T-cell (primary cell): ENCODE results near the gene VAV2. TPM values are rescaled to one million over a fixed set of nuclear protein-coding genes. Genes with fewer than 3 reads are reported as not detected.

Experiments
- ATAC-seq, 4 experiments: fragments of 200-7000 bp in 3 of 4; fragments of 150-1000 bp in 1 of 4; cut with Tn5 transposase; replicated peaks in 1 of 4; 1 replicate in 3 of 4; 2 replicates in 1 of 4; pipeline ENCODE4 v1.10.0; 2021; ENCODE audit warnings: moderate library complexity in 3 of 4, mild to moderate bottlenecking in 2 of 4, moderate number of reproducible peaks in 1 of 4
- CTCF ChIA-PET, 2 donors: fragments of 300-600 bp; sonication (Branson Sonifier 250); formaldehyde crosslinking; loops; one replicate each; lab custom pipeline; 2022; ENCODE audit warnings: antibody characterized with exemption in 2 of 2; lab: Charles Lee
- POLR2A ChIA-PET, 2 donors: fragments of 300-600 bp; sonication (Branson Sonifier 250); formaldehyde crosslinking; loops; one replicate each; lab custom pipeline; 2022; ENCODE audit warnings: antibody characterized with exemption in 2 of 2; lab: Charles Lee
- DNase-seq, 35 experiments: peaks; one replicate each; pipeline versions ENCODE4 v3.0.0 to v3.0.0-alpha.2; 2013 to 2023
- H3K27ac ChIP-seq: one replicate; pipeline ENCODE4 v1.5.1; 2013; ENCODE audit warnings: low read length
- H3K27me3 ChIP-seq, 2 experiments: replicated peaks in 1 of 2; 1 replicate in 1 of 2; 2 replicates in 1 of 2; pipeline versions ENCODE4 v1.6.1 to v1.7.0; 2013; ENCODE audit warnings: low read length in 1 of 2, mixed read lengths in 1 of 2; ENCODE audit not compliant: control insufficient read depth in 2 of 2, insufficient read depth in 2 of 2; ENCODE audit errors: extremely low read depth in 1 of 2
- H3K36me3 ChIP-seq, 2 donors: 1 replicate in 1 of 2; 2 replicates in 1 of 2; pipeline versions ENCODE4 v1.6.1 to v1.7.0; 2013; ENCODE audit warnings: low read length in 1 of 2; ENCODE audit not compliant: control insufficient read depth in 2 of 2, insufficient read depth in 1 of 2; ENCODE audit errors: extremely low read depth in 1 of 2
- H3K4me1 ChIP-seq, 2 experiments: 1 replicate in 1 of 2; 2 replicates in 1 of 2; pipeline versions ENCODE4 v1.6.1 to v1.7.0; 2013; ENCODE audit warnings: low read length in 2 of 2, mixed read lengths in 1 of 2; ENCODE audit not compliant: insufficient read depth in 2 of 2, control insufficient read depth in 1 of 2; ENCODE audit errors: extremely low read depth in 1 of 2
- H3K4me3 ChIP-seq, 2 donors: 1 replicate in 1 of 2; 2 replicates in 1 of 2; pipeline versions ENCODE4 v1.5.1 to v1.7.0; 2013; ENCODE audit warnings: mild to moderate bottlenecking in 2 of 2, low read length in 1 of 2, moderate library complexity in 1 of 2; ENCODE audit not compliant: control insufficient read depth in 1 of 2; ENCODE audit errors: extremely low read depth in 1 of 2
- H3K9me3 ChIP-seq: 2 replicates; pipeline ENCODE4 v1.7.0; 2013
- H3K27ac Mint-ChIP-seq, 2 donors: one replicate each; pipeline ENCODE4 v1.8.0; 2020 to 2021; ENCODE audit warnings: mild to moderate bottlenecking in 2 of 2, mixed read lengths in 2 of 2
- H3K27me3 Mint-ChIP-seq, 2 donors: one replicate each; pipeline ENCODE4 v1.8.0; 2021 to 2022; ENCODE audit warnings: mixed read lengths in 2 of 2
- H3K36me3 Mint-ChIP-seq: one replicate; pipeline ENCODE4 v1.8.0; 2021; ENCODE audit warnings: mixed read lengths
- H3K4me1 Mint-ChIP-seq, 3 donors: one replicate each; pipeline ENCODE4 v1.8.0; 2020 to 2022; ENCODE audit warnings: mixed read lengths in 3 of 3, mild to moderate bottlenecking in 1 of 3
- H3K4me3 Mint-ChIP-seq, 3 donors: one replicate each; pipeline ENCODE4 v1.8.0; 2020 to 2022; ENCODE audit warnings: mild to moderate bottlenecking in 3 of 3, mixed read lengths in 3 of 3, moderate library complexity in 3 of 3
- H3K9me3 Mint-ChIP-seq, 3 donors: one replicate each; pipeline ENCODE4 v1.8.0; 2020 to 2022; ENCODE audit warnings: mixed read lengths in 3 of 3
- WGBS: methylation state at CpG from one replicate; pipeline ENCODE4 v1.1.5; 2013; ENCODE audit warnings: missing lambda C conversion rate; ENCODE audit not compliant: insufficient coverage; 5-methylcytosine and 5-hydroxymethylcytosine counted together
- total RNA-seq, 35 experiments: library from RNA in 6 of 35; stranded (reverse) in 6 of 35; fragments of 120-200 nt in 1 of 35; gene quantifications; one replicate each; pipeline versions ENCODE4 v1.2.1 to v1.2.4 and lab custom pipeline; 2013 to 2026

The VAV2 gene
- total RNA-seq, 5 donors from 2014 or later (not counting 1 experiment from before 2014, with no cell fraction given), result 1.2 to 7.5 (median 4.9) TPM

GRCh38 chr9:133833388-133834025, 158.6 kb downstream of the VAV2 start:
- no peak for ATAC-seq
- CTCF ChIA-PET, result interaction anchor here in 1 of 2 donors (0.5 kb wide), 1 partner anchor 122 kb away, joined by 5 read pairs; no protein-coding TSS in a partner anchor
- H3K9me3 ChIP-seq, result no peaks in the 10 kb centered on the region
- H3K36me3 Mint-ChIP-seq, result no peaks in the 10 kb centered on the region
- no peaks in the 10 kb centered on the region for H3K27me3 ChIP-seq
- 96% methylated on average over 14 of the region's 22 CpGs for WGBS
- no peak for DNase-seq
- H3K36me3 ChIP-seq, result no peaks in the 10 kb centered on the region
- H3K27ac ChIP-seq, result no peak overlapping the region
- no peak overlapping the region for H3K4me3 Mint-ChIP-seq
- POLR2A ChIA-PET, result no interaction called here
- H3K27ac Mint-ChIP-seq, result no peak overlapping the region
- H3K9me3 Mint-ChIP-seq, result no peaks in the 10 kb centered on the region
- H3K4me1 ChIP-seq, result no peaks in the 10 kb centered on the region
- H3K27me3 Mint-ChIP-seq, result no peaks in the 10 kb centered on the region
- no peaks in the 10 kb centered on the region for H3K4me1 Mint-ChIP-seq
- no peak overlapping the region for H3K4me3 ChIP-seq

GRCh38 chr9:133832877-133833276, 159.2 kb downstream of the VAV2 start:
- H3K27ac Mint-ChIP-seq, result no peak overlapping the region
- H3K4me1 ChIP-seq, result no peaks in the 10 kb centered on the region
- CTCF ChIA-PET, result no interaction called here
- H3K9me3 Mint-ChIP-seq, result no peaks in the 10 kb centered on the region
- no peak overlapping the region for H3K4me3 ChIP-seq
- H3K4me1 Mint-ChIP-seq, result no peaks in the 10 kb centered on the region
- no peak overlapping the region for H3K27ac ChIP-seq
- no peak overlapping the region for H3K4me3 Mint-ChIP-seq
- ATAC-seq (no peak), DNase-seq (no peak)
- H3K9me3 ChIP-seq, result no peaks in the 10 kb centered on the region
- H3K27me3 Mint-ChIP-seq, result no peaks in the 10 kb centered on the region
- H3K36me3 Mint-ChIP-seq, result no peaks in the 10 kb centered on the region
- H3K27me3 ChIP-seq, result no peaks in the 10 kb centered on the region
- WGBS, result 87% methylated on average over 5 of the region's 8 CpGs
- no peaks in the 10 kb centered on the region for H3K36me3 ChIP-seq
- POLR2A ChIA-PET, result no interaction called here

GRCh38 chr9:133830711-133831110, 161.4 kb downstream of the VAV2 start:
- Mint-ChIP-seq H3K36me3 (no peaks in the 10 kb centered on the region), H3K9me3 (no peaks in the 10 kb centered on the region), H3K4me1 (no peaks in the 10 kb centered on the region), H3K4me3 (no peak overlapping the region), H3K27ac (no peak overlapping the region), H3K27me3 (no peaks in the 10 kb centered on the region)
- POLR2A ChIA-PET, result no interaction called here
- WGBS, result 86% methylated on average over 2 of the region's 3 CpGs
- Histone ChIP-seq H3K36me3 (no peaks in the 10 kb centered on the region), H3K9me3 (no peaks in the 10 kb centered on the region), H3K4me3 (no peak overlapping the region), H3K27me3 (no peaks in the 10 kb centered on the region), H3K4me1 (no peaks in the 10 kb centered on the region), H3K27ac (no peak overlapping the region)
- ATAC-seq, result no peak
- CTCF ChIA-PET, result no interaction called here
- no peak for DNase-seq

GRCh38 chr9:133830310-133830709, 161.8 kb downstream of the VAV2 start:
- Mint-ChIP-seq H3K27me3 (no peaks in the 10 kb centered on the region), H3K9me3 (no peaks in the 10 kb centered on the region), H3K27ac (no peak overlapping the region), H3K4me1 (no peaks in the 10 kb centered on the region), H3K4me3 (no peak overlapping the region), H3K36me3 (no peaks in the 10 kb centered on the region)
- ChIA-PET POLR2A (no interaction called here), CTCF (no interaction called here)
- 75% methylated on average over 1 of the region's 6 CpGs for WGBS
- H3K36me3 ChIP-seq, result no peaks in the 10 kb centered on the region
- no peaks in the 10 kb centered on the region for H3K27me3 ChIP-seq
- no peaks in the 10 kb centered on the region for H3K4me1 ChIP-seq
- H3K4me3 ChIP-seq, result no peak overlapping the region
- no peak for DNase-seq
- no peaks in the 10 kb centered on the region for H3K9me3 ChIP-seq
- no peak for ATAC-seq
- H3K27ac ChIP-seq, result no peak overlapping the region

- ChIA-PET CTCF (no interaction called here), POLR2A (no interaction called here)
- no peaks in the 10 kb centered on the region for H3K9me3 ChIP-seq
- no peak for ATAC-seq
- H3K9me3 Mint-ChIP-seq, result no peaks in the 10 kb centered on the region
- WGBS, result 80% methylated on average over 16 of the region's 25 CpGs
- no peaks in the 10 kb centered on the region for H3K36me3 Mint-ChIP-seq
- no peaks in the 10 kb centered on the region for H3K4me1 Mint-ChIP-seq
- H3K27me3 Mint-ChIP-seq, result no peaks in the 10 kb centered on the region
- H3K27me3 ChIP-seq, result peaks cover 0 to 4% of the 10 kb centered on the region in 2 experiments
- no peak overlapping the region for H3K4me3 ChIP-seq
- H3K4me1 ChIP-seq, result no peaks in the 10 kb centered on the region
- H3K27ac ChIP-seq, result no peak overlapping the region
- H3K4me3 Mint-ChIP-seq, result no peak overlapping the region
- no peaks in the 10 kb centered on the region for H3K36me3 ChIP-seq
- no peak overlapping the region for H3K27ac Mint-ChIP-seq
- no peak for DNase-seq
Measured at GRCh38 chr9:133828338-133828997, 163.7 kb downstream of the VAV2 start.

- H3K4me3 ChIP-seq, result no peak overlapping the region
- no peak overlapping the region for H3K4me3 Mint-ChIP-seq
- ATAC-seq, result no peak
Measured at GRCh38 chr9:133826289-133827085, 165.6 kb downstream of the VAV2 start.

More at GRCh38 chr9:133826289-133827085, 165.6 kb downstream of the VAV2 start:
- H3K36me3 Mint-ChIP-seq, result no peaks in the 10 kb centered on the region
- H3K27ac Mint-ChIP-seq, result no peak overlapping the region
- POLR2A ChIA-PET, result no interaction called here
- 89% methylated on average over 20 of the region's 22 CpGs for WGBS
- H3K9me3 Mint-ChIP-seq, result no peaks in the 10 kb centered on the region
- no peaks in the 10 kb centered on the region for H3K36me3 ChIP-seq
- H3K9me3 ChIP-seq, result no peaks in the 10 kb centered on the region
- DNase-seq, result no peak
- no peaks in the 10 kb centered on the region for H3K27me3 Mint-ChIP-seq
- H3K27ac ChIP-seq, result no peak overlapping the region
- CTCF ChIA-PET, result no interaction called here
- H3K27me3 ChIP-seq, result peaks cover 0 to 7% of the 10 kb centered on the region in 2 experiments
- no peaks in the 10 kb centered on the region for H3K4me1 ChIP-seq
- H3K4me1 Mint-ChIP-seq, result peaks cover 0 to 4% (median 0%) of the 10 kb centered on the region in 3 donors
